HG03521 (cell line): ENCODE data around the gene MOCS1.

Experiments used
- ATAC-seq: cut with Tn5 transposase; IDR thresholded peaks from one replicate; pipeline ENCODE4 v1.9.1; 2021; ENCODE audit warnings: mild to moderate bottlenecking, moderate library complexity; ENCODE audit not compliant: unreplicated experiment

MOCS1 gene

GRCh38 chr6:39881851-39882530 lies 52.3 kb downstream of the MOCS1 start:
- no peak for ATAC-seq

GRCh38 chr6:39880594-39880993 lies 53.7 kb downstream of the MOCS1 start:
- no peak for ATAC-seq

- no peak for ATAC-seq
Observed at GRCh38 chr6:39879535-39879934, 54.7 kb downstream of the MOCS1 start.

GRCh38 chr6:39876826-39877225 lies 57.4 kb downstream of the MOCS1 start:
- no peak for ATAC-seq

- ATAC-seq, result no peak
Observed at GRCh38 chr6:39876111-39876510, 58.2 kb downstream of the MOCS1 start.

GRCh38 chr6:39873439-39873838 lies 60.8 kb downstream of the MOCS1 start:
- no peak for ATAC-seq

GRCh38 chr6:39870950-39871349 lies 63.3 kb downstream of the MOCS1 start:
- ATAC-seq, result no peak

- no peak for ATAC-seq
Observed at GRCh38 chr6:39867592-39867991, 66.7 kb downstream of the MOCS1 start.

GRCh38 chr6:39865011-39865888 lies 69.0 kb downstream of the MOCS1 start:
- ATAC-seq, result no peak

GRCh38 chr6:39861663-39862062 lies 72.6 kb downstream of the MOCS1 start:
- ATAC-seq, result no peak

GRCh38 chr6:39859025-39859424 lies 75.2 kb downstream of the MOCS1 start:
- no peak for ATAC-seq

GRCh38 chr6:39855356-39855995 lies 78.8 kb downstream of the MOCS1 start:
- no peak for ATAC-seq
